NT2/D1 (cell line): Measurements from ENCODE around the gene SLC6A12.
"Not testable (repeated sequence)": the region's sequence is repeated elsewhere in the genome, so short reads cannot be mapped to it uniquely, and the experiment has no call there.

Experiments used
- DNase-seq: peaks from one replicate; pipeline ENCODE4 v3.0.0-alpha.2; 2011; ENCODE audit warnings: low read depth, low spot score
- H3K27me3 ChIP-seq: 2 replicates; pipeline ENCODE4 v1.6.0; 2011; ENCODE audit warnings: mild to moderate bottlenecking; ENCODE audit not compliant: insufficient read length, insufficient read depth
- H3K36me3 ChIP-seq: 2 replicates; pipeline ENCODE4 v1.6.1; 2011; ENCODE audit warnings: mild to moderate bottlenecking, low read length, mixed read lengths; ENCODE audit not compliant: insufficient read depth, insufficient read length
- H3K4me1 ChIP-seq: 2 replicates; pipeline ENCODE4 v1.5.1; 2011; ENCODE audit not compliant: insufficient read depth, insufficient read length
- H3K4me3 ChIP-seq: 2 replicates; pipeline ENCODE4 v1.5.1; 2011; ENCODE audit warnings: low read depth; ENCODE audit not compliant: insufficient read length
- H3K9ac ChIP-seq: 2 replicates; pipeline ENCODE4 v1.6.0; 2011; ENCODE audit warnings: low read depth; ENCODE audit not compliant: insufficient read length
- H3K9me3 ChIP-seq: 2 replicates; pipeline ENCODE4 v1.5.1; 2011; ENCODE audit warnings: mild to moderate bottlenecking, low read length; ENCODE audit not compliant: insufficient read depth
- SUZ12 ChIP-seq: IDR thresholded peaks from 2 replicates; pipeline ENCODE4 v1.6.1; 2011; ENCODE audit not compliant: insufficient read length, insufficient read depth; ENCODE audit errors: extremely low read depth
- YY1 ChIP-seq: IDR thresholded peaks from 2 replicates; pipeline ENCODE4 v1.6.1; 2011; ENCODE audit not compliant: insufficient read length, insufficient read depth
- ZNF274 ChIP-seq: IDR thresholded peaks from 2 replicates; pipeline ENCODE4 v1.6.1; 2011; ENCODE audit warnings: mild to moderate bottlenecking, low read depth, low read length

SLC6A12 gene

GRCh38 chr12:220946-221550 lies 7.1 kb upstream of the SLC6A12 start:
- H3K9me3 ChIP-seq, result no peaks in the 10 kb centered on the region
- peaks cover 3% of the 10 kb centered on the region for H3K27me3 ChIP-seq
- no peaks in the 10 kb centered on the region for H3K36me3 ChIP-seq
- H3K4me1 ChIP-seq, result peaks cover 22% of the 10 kb centered on the region
- no peak for TF ChIP-seq SUZ12
- TF ChIP-seq ZNF274, result no peak
- TF ChIP-seq YY1, result no peak
- H3K9ac ChIP-seq, result peak overlapping the region; percentile 10
- DNase-seq, result no peak
- no peak overlapping the region for H3K4me3 ChIP-seq

GRCh38 chr12:220491-220890 lies 6.5 kb upstream of the SLC6A12 start:
- Histone ChIP-seq H3K4me3 (no peak overlapping the region), H3K9ac (peak overlapping the region; percentile 10), H3K27me3 (peaks cover 7% of the 10 kb centered on the region), H3K36me3 (no peaks in the 10 kb centered on the region), H3K9me3 (no peaks in the 10 kb centered on the region), H3K4me1 (peaks cover 22% of the 10 kb centered on the region)
- no peak for DNase-seq
- TF ChIP-seq SUZ12 (no peak), ZNF274 (no peak), YY1 (no peak)

- peak; percentile 80 for DNase-seq
- Histone ChIP-seq H3K4me3 (no peak overlapping the region), H3K27me3 (peaks cover 12% of the 10 kb centered on the region), H3K9me3 (no peaks in the 10 kb centered on the region), H3K9ac (no peak overlapping the region), H3K36me3 (no peaks in the 10 kb centered on the region), H3K4me1 (peaks cover 24% of the 10 kb centered on the region)
- no peak for TF ChIP-seq YY1
- no peak for TF ChIP-seq SUZ12
- TF ChIP-seq ZNF274, result no peak
Observed at GRCh38 chr12:219891-220352, 6.0 kb upstream of the SLC6A12 start.

- H3K9me3 ChIP-seq, result no peaks in the 10 kb centered on the region
- TF ChIP-seq ZNF274 (no peak), YY1 (no peak), SUZ12 (no peak)
- H3K27me3 ChIP-seq, result peaks cover 17% of the 10 kb centered on the region
- DNase-seq, result no peak
- no peak overlapping the region for H3K9ac ChIP-seq
- H3K36me3 ChIP-seq, result no peaks in the 10 kb centered on the region
- no peak overlapping the region for H3K4me3 ChIP-seq
- H3K4me1 ChIP-seq, result peaks cover 32% of the 10 kb centered on the region
Observed at GRCh38 chr12:218728-219590, 5.0 kb upstream of the SLC6A12 start.

GRCh38 chr12:218221-218620 lies 4.3 kb upstream of the SLC6A12 start:
- no peak overlapping the region for H3K9ac ChIP-seq
- H3K9me3 ChIP-seq, result no peaks in the 10 kb centered on the region
- TF ChIP-seq YY1, result no peak
- no peaks in the 10 kb centered on the region for H3K36me3 ChIP-seq
- peaks cover 24% of the 10 kb centered on the region for H3K27me3 ChIP-seq
- no peak overlapping the region for H3K4me3 ChIP-seq
- H3K4me1 ChIP-seq, result peaks cover 40% of the 10 kb centered on the region
- no peak for DNase-seq

GRCh38 chr12:217029-217428 lies 3.1 kb upstream of the SLC6A12 start:
- not testable (repeated sequence) for H3K9me3 ChIP-seq, H3K36me3 ChIP-seq, H3K9ac ChIP-seq, H3K4me3 ChIP-seq, DNase-seq
- Histone ChIP-seq H3K27me3 (peaks cover 36% of the 10 kb centered on the region), H3K4me1 (peaks cover 49% of the 10 kb centered on the region)

- H3K36me3 ChIP-seq, result no peaks in the 10 kb centered on the region
- no peak for DNase-seq
- peaks cover 46% of the 10 kb centered on the region for H3K4me1 ChIP-seq
- H3K4me3 ChIP-seq, result no peak overlapping the region
- H3K9me3 ChIP-seq, result no peaks in the 10 kb centered on the region
- no peak overlapping the region for H3K9ac ChIP-seq
- TF ChIP-seq ZNF274 (no peak), SUZ12 (no peak), YY1 (no peak)
- H3K27me3 ChIP-seq, result peaks cover 53% of the 10 kb centered on the region
Observed at GRCh38 chr12:215116-215515, 1.2 kb upstream of the SLC6A12 start.

- H3K27me3 ChIP-seq, result peaks cover 69% of the 10 kb centered on the region
Observed at GRCh38 chr12:213527-213932, 427 bp downstream of the SLC6A12 start.

More at GRCh38 chr12:213527-213932, 427 bp downstream of the SLC6A12 start:
- peak overlapping the region; percentile 38 for H3K9ac ChIP-seq
- no peak for DNase-seq
- no peaks in the 10 kb centered on the region for H3K9me3 ChIP-seq
- no peaks in the 10 kb centered on the region for H3K36me3 ChIP-seq
- TF ChIP-seq SUZ12 (no peak), ZNF274 (no peak), YY1 (no peak)
- H3K4me1 ChIP-seq, result peaks cover 44% of the 10 kb centered on the region
- peak overlapping the region; percentile 21 for H3K4me3 ChIP-seq
